ENCODE data around the gene ABCC10.

DNA sequence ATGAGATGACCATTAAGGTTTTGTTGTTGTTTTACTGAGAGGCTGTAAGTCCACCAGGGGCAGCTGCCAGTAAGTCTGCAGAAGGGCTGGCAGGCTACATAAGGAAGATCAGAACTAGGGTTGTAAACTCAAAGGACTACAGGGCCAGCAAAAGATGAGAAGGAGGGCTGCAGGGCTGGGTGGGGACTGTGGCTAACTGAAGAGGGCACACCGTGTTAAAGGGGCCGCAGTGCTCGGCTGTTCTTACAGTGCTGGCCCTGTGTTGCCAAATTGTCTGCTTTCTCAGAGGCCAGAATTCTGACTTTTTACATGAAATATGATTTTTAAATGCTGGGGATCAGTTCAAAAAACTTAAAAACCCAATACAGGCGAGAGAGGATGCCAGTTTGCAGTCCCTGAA lies 32.4 kb upstream of the ABCC10 start:
- TF ChIP-seq, protein P1, sequence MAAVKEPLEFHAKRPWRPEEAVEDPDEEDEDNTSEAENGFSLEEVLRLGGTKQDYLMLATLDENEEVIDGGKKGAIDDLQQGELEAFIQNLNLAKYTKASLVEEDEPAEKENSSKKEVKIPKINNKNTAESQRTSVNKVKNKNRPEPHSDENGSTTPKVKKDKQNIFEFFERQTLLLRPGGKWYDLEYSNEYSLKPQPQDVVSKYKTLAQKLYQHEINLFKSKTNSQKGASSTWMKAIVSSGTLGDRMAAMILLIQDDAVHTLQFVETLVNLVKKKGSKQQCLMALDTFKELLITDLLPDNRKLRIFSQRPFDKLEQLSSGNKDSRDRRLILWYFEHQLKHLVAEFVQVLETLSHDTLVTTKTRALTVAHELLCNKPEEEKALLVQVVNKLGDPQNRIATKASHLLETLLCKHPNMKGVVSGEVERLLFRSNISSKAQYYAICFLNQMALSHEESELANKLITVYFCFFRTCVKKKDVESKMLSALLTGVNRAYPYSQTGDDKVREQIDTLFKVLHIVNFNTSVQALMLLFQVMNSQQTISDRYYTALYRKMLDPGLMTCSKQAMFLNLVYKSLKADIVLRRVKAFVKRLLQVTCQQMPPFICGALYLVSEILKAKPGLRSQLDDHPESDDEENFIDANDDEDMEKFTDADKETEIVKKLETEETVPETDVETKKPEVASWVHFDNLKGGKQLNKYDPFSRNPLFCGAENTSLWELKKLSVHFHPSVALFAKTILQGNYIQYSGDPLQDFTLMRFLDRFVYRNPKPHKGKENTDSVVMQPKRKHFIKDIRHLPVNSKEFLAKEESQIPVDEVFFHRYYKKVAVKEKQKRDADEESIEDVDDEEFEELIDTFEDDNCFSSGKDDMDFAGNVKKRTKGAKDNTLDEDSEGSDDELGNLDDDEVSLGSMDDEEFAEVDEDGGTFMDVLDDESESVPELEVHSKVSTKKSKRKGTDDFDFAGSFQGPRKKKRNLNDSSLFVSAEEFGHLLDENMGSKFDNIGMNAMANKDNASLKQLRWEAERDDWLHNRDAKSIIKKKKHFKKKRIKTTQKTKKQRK (IDR thresholded peaks at IDR 0.05; ENCODE audit: low read depth, low read length): no peak
- no peak for TF ChIP-seq CBX5 (IDR thresholded peaks at IDR 0.05; ENCODE audit: low read depth)
- TF ChIP-seq, protein P2, sequence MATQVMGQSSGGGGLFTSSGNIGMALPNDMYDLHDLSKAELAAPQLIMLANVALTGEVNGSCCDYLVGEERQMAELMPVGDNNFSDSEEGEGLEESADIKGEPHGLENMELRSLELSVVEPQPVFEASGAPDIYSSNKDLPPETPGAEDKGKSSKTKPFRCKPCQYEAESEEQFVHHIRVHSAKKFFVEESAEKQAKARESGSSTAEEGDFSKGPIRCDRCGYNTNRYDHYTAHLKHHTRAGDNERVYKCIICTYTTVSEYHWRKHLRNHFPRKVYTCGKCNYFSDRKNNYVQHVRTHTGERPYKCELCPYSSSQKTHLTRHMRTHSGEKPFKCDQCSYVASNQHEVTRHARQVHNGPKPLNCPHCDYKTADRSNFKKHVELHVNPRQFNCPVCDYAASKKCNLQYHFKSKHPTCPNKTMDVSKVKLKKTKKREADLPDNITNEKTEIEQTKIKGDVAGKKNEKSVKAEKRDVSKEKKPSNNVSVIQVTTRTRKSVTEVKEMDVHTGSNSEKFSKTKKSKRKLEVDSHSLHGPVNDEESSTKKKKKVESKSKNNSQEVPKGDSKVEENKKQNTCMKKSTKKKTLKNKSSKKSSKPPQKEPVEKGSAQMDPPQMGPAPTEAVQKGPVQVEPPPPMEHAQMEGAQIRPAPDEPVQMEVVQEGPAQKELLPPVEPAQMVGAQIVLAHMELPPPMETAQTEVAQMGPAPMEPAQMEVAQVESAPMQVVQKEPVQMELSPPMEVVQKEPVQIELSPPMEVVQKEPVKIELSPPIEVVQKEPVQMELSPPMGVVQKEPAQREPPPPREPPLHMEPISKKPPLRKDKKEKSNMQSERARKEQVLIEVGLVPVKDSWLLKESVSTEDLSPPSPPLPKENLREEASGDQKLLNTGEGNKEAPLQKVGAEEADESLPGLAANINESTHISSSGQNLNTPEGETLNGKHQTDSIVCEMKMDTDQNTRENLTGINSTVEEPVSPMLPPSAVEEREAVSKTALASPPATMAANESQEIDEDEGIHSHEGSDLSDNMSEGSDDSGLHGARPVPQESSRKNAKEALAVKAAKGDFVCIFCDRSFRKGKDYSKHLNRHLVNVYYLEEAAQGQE (IDR thresholded peaks at IDR 0.05; ENCODE audit: low read depth, low read length): no peak
- no peak for TF ChIP-seq YY1 (IDR thresholded peaks at IDR 0.05; ENCODE audit: low read depth, low read length)
- TF ChIP-seq, protein P3, sequence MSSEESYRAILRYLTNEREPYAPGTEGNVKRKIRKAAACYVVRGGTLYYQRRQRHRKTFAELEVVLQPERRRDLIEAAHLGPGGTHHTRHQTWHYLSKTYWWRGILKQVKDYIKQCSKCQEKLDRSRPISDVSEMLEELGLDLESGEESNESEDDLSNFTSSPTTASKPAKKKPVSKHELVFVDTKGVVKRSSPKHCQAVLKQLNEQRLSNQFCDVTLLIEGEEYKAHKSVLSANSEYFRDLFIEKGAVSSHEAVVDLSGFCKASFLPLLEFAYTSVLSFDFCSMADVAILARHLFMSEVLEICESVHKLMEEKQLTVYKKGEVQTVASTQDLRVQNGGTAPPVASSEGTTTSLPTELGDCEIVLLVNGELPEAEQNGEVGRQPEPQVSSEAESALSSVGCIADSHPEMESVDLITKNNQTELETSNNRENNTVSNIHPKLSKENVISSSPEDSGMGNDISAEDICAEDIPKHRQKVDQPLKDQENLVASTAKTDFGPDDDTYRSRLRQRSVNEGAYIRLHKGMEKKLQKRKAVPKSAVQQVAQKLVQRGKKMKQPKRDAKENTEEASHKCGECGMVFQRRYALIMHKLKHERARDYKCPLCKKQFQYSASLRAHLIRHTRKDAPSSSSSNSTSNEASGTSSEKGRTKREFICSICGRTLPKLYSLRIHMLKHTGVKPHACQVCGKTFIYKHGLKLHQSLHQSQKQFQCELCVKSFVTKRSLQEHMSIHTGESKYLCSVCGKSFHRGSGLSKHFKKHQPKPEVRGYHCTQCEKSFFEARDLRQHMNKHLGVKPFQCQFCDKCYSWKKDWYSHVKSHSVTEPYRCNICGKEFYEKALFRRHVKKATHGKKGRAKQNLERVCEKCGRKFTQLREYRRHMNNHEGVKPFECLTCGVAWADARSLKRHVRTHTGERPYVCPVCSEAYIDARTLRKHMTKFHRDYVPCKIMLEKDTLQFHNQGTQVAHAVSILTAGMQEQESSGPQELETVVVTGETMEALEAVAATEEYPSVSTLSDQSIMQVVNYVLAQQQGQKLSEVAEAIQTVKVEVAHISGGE (CRISPR knock-in tag; IDR thresholded peaks at IDR 0.05): no peak
- TF ChIP-seq, protein P4, sequence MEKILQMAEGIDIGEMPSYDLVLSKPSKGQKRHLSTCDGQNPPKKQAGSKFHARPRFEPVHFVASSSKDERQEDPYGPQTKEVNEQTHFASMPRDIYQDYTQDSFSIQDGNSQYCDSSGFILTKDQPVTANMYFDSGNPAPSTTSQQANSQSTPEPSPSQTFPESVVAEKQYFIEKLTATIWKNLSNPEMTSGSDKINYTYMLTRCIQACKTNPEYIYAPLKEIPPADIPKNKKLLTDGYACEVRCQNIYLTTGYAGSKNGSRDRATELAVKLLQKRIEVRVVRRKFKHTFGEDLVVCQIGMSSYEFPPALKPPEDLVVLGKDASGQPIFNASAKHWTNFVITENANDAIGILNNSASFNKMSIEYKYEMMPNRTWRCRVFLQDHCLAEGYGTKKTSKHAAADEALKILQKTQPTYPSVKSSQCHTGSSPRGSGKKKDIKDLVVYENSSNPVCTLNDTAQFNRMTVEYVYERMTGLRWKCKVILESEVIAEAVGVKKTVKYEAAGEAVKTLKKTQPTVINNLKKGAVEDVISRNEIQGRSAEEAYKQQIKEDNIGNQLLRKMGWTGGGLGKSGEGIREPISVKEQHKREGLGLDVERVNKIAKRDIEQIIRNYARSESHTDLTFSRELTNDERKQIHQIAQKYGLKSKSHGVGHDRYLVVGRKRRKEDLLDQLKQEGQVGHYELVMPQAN (conservative IDR thresholded peaks at IDR 0.05): no peak
- no peak for TF ChIP-seq POLR2A (IDR thresholded peaks at IDR 0.05; ENCODE audit: low read depth, low read length)
- no peak for TF ChIP-seq GATAD2B (conservative IDR thresholded peaks at IDR 0.05; ENCODE audit: low read depth)
- no peak for TF ChIP-seq NFYA (IDR thresholded peaks at IDR 0.05; ENCODE audit: borderline replicate concordance, low read depth, low read length)
- TF ChIP-seq, protein P5, sequence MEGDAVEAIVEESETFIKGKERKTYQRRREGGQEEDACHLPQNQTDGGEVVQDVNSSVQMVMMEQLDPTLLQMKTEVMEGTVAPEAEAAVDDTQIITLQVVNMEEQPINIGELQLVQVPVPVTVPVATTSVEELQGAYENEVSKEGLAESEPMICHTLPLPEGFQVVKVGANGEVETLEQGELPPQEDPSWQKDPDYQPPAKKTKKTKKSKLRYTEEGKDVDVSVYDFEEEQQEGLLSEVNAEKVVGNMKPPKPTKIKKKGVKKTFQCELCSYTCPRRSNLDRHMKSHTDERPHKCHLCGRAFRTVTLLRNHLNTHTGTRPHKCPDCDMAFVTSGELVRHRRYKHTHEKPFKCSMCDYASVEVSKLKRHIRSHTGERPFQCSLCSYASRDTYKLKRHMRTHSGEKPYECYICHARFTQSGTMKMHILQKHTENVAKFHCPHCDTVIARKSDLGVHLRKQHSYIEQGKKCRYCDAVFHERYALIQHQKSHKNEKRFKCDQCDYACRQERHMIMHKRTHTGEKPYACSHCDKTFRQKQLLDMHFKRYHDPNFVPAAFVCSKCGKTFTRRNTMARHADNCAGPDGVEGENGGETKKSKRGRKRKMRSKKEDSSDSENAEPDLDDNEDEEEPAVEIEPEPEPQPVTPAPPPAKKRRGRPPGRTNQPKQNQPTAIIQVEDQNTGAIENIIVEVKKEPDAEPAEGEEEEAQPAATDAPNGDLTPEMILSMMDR (IDR thresholded peaks at IDR 0.05 in 2 of 3, conservative IDR thresholded peaks at IDR 0.05 in 1 of 3; ENCODE audit: control insufficient read depth in 2 of 3, extremely low read depth in 1 of 3, insufficient read depth in 1 of 3, low read depth in 3 of 3, low read length in 3 of 3): no peak
- no peak for TF ChIP-seq FOS (IDR thresholded peaks at IDR 0.05; ENCODE audit: borderline replicate concordance, extremely low read depth, insufficient read length)
- TF ChIP-seq, protein P6, sequence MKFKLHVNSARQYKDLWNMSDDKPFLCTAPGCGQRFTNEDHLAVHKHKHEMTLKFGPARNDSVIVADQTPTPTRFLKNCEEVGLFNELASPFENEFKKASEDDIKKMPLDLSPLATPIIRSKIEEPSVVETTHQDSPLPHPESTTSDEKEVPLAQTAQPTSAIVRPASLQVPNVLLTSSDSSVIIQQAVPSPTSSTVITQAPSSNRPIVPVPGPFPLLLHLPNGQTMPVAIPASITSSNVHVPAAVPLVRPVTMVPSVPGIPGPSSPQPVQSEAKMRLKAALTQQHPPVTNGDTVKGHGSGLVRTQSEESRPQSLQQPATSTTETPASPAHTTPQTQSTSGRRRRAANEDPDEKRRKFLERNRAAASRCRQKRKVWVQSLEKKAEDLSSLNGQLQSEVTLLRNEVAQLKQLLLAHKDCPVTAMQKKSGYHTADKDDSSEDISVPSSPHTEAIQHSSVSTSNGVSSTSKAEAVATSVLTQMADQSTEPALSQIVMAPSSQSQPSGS (IDR thresholded peaks at IDR 0.05; ENCODE audit: low read length): no peak
- TF ChIP-seq GABPA (IDR thresholded peaks at IDR 0.05; ENCODE audit: low read depth): no peak
- TF ChIP-seq FOXK2 (IDR thresholded peaks at IDR 0.05): no peak

All from GM12878 (cell line).